Adipocyte (in vitro differentiated cells): ENCODE results near the gene TASL.
"Not testable (repeated sequence)": the region's sequence is repeated elsewhere in the genome, so short reads cannot be mapped to it uniquely, and the experiment has no call there.

ENCODE experiments used
- DNase-seq: peaks from one replicate; pipeline ENCODE4 v3.0.0-alpha.2; 2015; ENCODE audit warnings: low read depth
- H3K27me3 ChIP-seq: replicated peaks from 2 replicates; pipeline ENCODE4 v1.7.0; 2013; ENCODE audit warnings: mild to moderate bottlenecking, low read length, moderate library complexity; ENCODE audit not compliant: control insufficient read depth, insufficient read depth
- H3K36me3 ChIP-seq: 2 replicates; pipeline ENCODE4 v1.7.0; 2013; ENCODE audit warnings: low read length, mild to moderate bottlenecking, moderate library complexity; ENCODE audit not compliant: control insufficient read depth, insufficient read depth, severe bottlenecking
- H3K4me1 ChIP-seq: 2 replicates; pipeline ENCODE4 v1.7.0; 2013; ENCODE audit warnings: mild to moderate bottlenecking, low read length, moderate library complexity; ENCODE audit not compliant: control insufficient read depth, insufficient read depth
- H3K4me3 ChIP-seq: 2 replicates; pipeline ENCODE4 v1.7.0; 2013; ENCODE audit warnings: mild to moderate bottlenecking, low read length, moderate library complexity
- H3K9ac ChIP-seq: 2 replicates; pipeline ENCODE4 v1.7.0; 2013; ENCODE audit warnings: mild to moderate bottlenecking, low read length, moderate library complexity
- H3K9me3 ChIP-seq: 2 replicates; pipeline ENCODE4 v1.7.0; 2013; ENCODE audit warnings: mild to moderate bottlenecking, low read length, moderate library complexity; ENCODE audit not compliant: control insufficient read depth

The TASL gene

DNA sequence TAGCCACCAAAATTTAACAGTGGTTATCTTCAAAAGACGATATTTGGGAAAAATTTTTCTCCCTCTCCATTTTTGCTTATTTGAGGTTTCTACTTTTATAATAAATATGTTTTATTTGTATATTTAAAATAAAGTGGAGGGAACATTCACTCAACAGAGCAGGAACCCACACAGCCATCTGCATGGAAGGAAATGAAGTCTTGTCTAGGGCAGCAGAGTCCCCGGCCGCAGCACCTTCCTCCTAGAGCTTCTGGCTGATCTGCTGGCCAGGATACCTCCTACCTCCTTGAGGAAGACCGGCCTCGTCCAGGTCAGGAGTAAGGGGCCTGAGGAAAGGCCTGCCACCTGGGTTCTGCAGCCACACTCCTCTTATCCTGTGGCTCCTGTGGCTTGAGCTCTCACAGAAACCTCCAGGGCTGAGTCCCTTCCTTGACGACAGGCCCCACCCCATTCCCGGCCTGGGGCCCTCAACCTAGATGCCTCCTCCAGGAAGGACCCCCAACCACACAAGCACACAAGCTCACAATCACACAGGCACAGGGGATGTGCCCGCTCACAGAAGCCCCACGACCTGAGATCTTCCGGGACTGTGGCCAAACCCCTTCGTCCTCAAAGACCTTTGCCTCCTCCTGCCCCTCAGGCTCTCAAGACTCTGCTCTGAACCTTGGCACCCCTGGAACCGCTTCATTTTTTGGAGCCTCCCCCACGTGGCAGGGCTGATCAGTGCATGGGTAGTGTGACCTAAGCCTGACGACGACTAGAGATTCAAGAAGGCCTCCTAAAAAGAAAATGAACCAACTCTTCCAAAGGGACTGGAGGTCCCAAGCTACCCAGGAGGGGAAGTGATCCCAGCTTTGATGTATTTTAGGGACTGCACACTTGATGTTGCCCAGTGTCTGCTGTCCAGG, 23.0 kb upstream of the TASL start:
- not testable (repeated sequence) for H3K9ac ChIP-seq, H3K4me3 ChIP-seq, H3K9me3 ChIP-seq, DNase-seq, H3K36me3 ChIP-seq, H3K27me3 ChIP-seq, H3K4me1 ChIP-seq

GRCh38 chrX:30597216-30598012, 19.8 kb upstream of the TASL start:
- Histone ChIP-seq H3K9ac (no peak overlapping the region), H3K36me3 (no peaks in the 10 kb centered on the region), H3K4me3 (no peak overlapping the region), H3K27me3 (no peaks in the 10 kb centered on the region), H3K4me1 (no peaks in the 10 kb centered on the region), H3K9me3 (no peaks in the 10 kb centered on the region)
- no peak for DNase-seq

DNA sequence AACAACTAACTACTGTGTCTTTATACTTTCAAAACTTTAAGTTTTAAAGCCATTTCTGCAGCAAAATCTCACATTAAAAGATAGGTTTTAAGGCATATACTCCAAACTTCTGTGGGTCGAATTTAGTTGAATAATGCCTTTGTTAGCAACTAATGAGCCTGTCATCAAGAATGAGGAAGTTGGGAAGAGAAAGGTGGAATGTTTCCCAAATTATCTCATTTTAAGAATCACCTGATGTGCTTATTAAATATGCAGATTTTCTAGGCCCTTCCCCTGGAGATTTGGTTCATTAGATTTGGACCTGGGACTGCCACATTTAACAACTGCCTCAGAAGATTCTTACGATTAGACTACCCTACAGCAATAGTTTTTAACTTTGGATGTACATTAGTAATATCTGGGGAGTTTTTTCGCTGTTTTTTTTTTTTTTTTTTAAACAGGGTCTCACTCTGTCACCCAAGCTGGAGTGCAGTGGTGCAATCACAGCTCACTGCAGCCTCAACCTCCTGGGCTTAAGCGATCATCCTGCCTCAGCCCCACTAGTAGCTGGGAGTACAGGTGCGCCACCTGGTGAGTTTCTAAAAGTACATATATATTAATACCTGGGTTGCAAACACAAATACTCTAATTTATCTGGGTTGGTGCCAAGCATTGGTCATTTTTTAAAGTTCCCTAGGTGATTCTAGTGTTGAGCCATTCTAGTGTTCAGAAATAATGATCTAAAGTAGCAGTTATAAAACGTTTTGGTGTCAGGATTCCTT, 16.1 kb upstream of the TASL start:
- Histone ChIP-seq H3K9ac (no peak overlapping the region), H3K4me3 (no peak overlapping the region)

DNA sequence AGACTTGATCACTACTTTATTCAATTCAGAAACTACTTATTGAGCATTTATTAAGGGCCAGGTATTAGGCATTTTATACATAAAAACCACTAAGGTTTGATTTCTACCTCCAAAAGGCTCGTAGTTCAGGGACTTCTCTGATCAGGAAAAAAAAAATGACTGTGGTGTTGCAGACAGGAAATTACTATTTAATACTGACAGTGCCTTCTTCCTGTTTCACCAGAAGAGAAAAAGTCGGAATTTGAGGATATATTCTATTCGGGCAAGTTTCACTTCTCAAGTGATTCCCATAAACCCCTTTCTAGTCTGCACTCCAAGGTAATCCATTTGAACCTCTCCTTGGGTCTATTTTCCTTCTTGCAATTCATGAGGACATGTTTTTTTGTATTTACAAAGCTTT, 15.3 kb upstream of the TASL start:
- DNase-seq = no peak
- Histone ChIP-seq H3K27me3 (peaks cover 5% of the 10 kb centered on the region), H3K9ac (no peak overlapping the region), H3K36me3 (no peaks in the 10 kb centered on the region), H3K9me3 (no peaks in the 10 kb centered on the region), H3K4me1 (no peaks in the 10 kb centered on the region), H3K4me3 (no peak overlapping the region)

More for the DNA sequence above, 16.1 kb upstream of the TASL start:
- Histone ChIP-seq H3K27me3 (peaks cover 5% of the 10 kb centered on the region), H3K36me3 (no peaks in the 10 kb centered on the region), H3K9me3 (no peaks in the 10 kb centered on the region), H3K4me1 (no peaks in the 10 kb centered on the region)
- no peak for DNase-seq

DNA sequence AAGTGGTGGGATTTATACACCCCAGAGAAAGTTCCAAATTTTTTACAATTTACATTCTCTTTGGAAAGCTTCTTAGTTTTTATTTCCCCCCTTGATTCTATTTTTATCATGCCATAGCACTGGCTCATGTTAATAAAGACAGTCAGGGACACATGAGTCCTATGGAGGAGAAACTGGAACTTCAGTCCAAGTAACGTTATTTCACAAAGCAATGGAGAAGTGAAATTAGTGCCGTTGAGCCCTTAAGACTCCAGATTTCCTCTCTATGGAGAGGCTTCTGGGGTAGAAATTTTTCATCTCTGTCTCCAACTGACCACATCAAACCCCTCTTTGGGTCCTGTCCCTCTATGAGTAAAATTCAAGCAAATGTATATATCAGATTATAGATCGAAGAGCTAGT, 12.8 kb upstream of the TASL start:
- no peak for DNase-seq
- no peaks in the 10 kb centered on the region for H3K9me3 ChIP-seq
- no peaks in the 10 kb centered on the region for H3K36me3 ChIP-seq
- H3K9ac ChIP-seq = no peak overlapping the region
- peaks cover 5% of the 10 kb centered on the region for H3K27me3 ChIP-seq
- H3K4me3 ChIP-seq = no peak overlapping the region
- no peaks in the 10 kb centered on the region for H3K4me1 ChIP-seq

- H3K27me3 ChIP-seq = peaks cover 5% of the 10 kb centered on the region
- H3K4me3 ChIP-seq = no peak overlapping the region
- no peaks in the 10 kb centered on the region for H3K4me1 ChIP-seq
- no peak for DNase-seq
- no peak overlapping the region for H3K9ac ChIP-seq
- H3K9me3 ChIP-seq = no peaks in the 10 kb centered on the region
- H3K36me3 ChIP-seq = no peaks in the 10 kb centered on the region
Measured at GRCh38 chrX:30589146-30589888, 11.8 kb upstream of the TASL start.

- Histone ChIP-seq H3K36me3 (no peaks in the 10 kb centered on the region), H3K27me3 (peaks cover 5% of the 10 kb centered on the region), H3K4me1 (no peaks in the 10 kb centered on the region), H3K9ac (no peak overlapping the region), H3K4me3 (no peak overlapping the region), H3K9me3 (no peaks in the 10 kb centered on the region)
- DNase-seq = no peak
Measured at GRCh38 chrX:30586516-30586915, 8.9 kb upstream of the TASL start.

GRCh38 chrX:30582664-30583063, 5.1 kb upstream of the TASL start:
- no peak for DNase-seq
- Histone ChIP-seq H3K9me3 (no peaks in the 10 kb centered on the region), H3K4me1 (no peaks in the 10 kb centered on the region), H3K9ac (no peak overlapping the region), H3K36me3 (no peaks in the 10 kb centered on the region), H3K4me3 (no peak overlapping the region), H3K27me3 (no peaks in the 10 kb centered on the region)

- H3K4me1 ChIP-seq = no peaks in the 10 kb centered on the region
Measured at GRCh38 chrX:30580641-30581040, 3.1 kb upstream of the TASL start.

GRCh38 chrX:30576881-30577280, 685 bp downstream of the TASL start:
- Histone ChIP-seq H3K36me3 (no peaks in the 10 kb centered on the region), H3K27me3 (peaks cover 6% of the 10 kb centered on the region), H3K4me3 (no peak overlapping the region), H3K4me1 (no peaks in the 10 kb centered on the region), H3K9me3 (no peaks in the 10 kb centered on the region), H3K9ac (no peak overlapping the region)
- DNase-seq = no peak

More at GRCh38 chrX:30580641-30581040, 3.1 kb upstream of the TASL start:
- no peak for DNase-seq
- Histone ChIP-seq H3K27me3 (peaks cover 6% of the 10 kb centered on the region), H3K36me3 (no peaks in the 10 kb centered on the region), H3K4me3 (no peak overlapping the region), H3K9me3 (no peaks in the 10 kb centered on the region), H3K9ac (no peak overlapping the region)
